ENCODE results near the gene CIROP.

GRCh38 chr14:23089498-23090253 is 15.1 kb downstream of the CIROP start:
- TF ChIP-seq CTCF (IDR thresholded peaks at IDR 0.05) (no peak), POLR2A (IDR thresholded peaks at IDR 0.05) (no peak), POLR2AphosphoS5 (IDR thresholded peaks at IDR 0.05) (no peak)

All from upper lobe of left lung (tissue), 4 donors.